ENCODE data around the gene FAM13A. TPM values are rescaled to one million over a fixed set of nuclear protein-coding genes. Genes with fewer than 3 reads are reported as not detected.

The FAM13A gene
- total and polyA plus RNA-seq, 2 of the 8 experiments (the other 6 are each of a cell fraction or from before 2014, with no cell fraction given) = 7.1 to 16.5 TPM

GRCh38 chr4:88734403-88734949 is 322.5 kb downstream of the FAM13A start (continued):
- no peak for TF ChIP-seq MAFK (IDR thresholded peaks at IDR 0.05; ENCODE audit: low read depth, low read length)

All from H1 (cell line).